Activated T-cell treated with anti-CD3 and anti-CD28 coated beads for 24 hours (primary cell): ENCODE measurements around the gene TENM3.

Experiments used
- DNase-seq: peaks from one replicate; pipeline ENCODE4 v3.0.0-alpha.2; 2020; ENCODE audit warnings: low read depth

TENM3 gene

DNA sequence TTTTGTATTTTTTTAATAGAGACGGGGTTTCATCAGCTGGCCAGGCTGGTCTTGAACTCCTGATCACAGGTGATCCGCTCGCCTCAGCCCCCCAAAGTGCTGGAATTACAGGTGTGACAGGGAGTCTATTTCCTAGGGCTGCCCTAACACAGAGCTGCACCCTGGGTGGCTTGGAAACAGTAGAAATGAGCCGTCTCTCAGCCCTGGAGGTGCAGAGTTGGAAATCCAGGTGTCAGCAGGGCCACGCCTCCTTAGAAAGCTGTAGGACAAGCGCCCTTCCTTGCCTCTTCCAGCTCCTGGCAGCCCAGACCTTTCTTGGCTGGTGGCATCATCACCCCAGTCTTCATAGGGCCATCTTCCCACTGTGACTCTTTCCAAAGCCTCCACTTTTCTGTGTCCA is 602.4 kb downstream of the TENM3 start:
- DNase-seq = no peak

DNA sequence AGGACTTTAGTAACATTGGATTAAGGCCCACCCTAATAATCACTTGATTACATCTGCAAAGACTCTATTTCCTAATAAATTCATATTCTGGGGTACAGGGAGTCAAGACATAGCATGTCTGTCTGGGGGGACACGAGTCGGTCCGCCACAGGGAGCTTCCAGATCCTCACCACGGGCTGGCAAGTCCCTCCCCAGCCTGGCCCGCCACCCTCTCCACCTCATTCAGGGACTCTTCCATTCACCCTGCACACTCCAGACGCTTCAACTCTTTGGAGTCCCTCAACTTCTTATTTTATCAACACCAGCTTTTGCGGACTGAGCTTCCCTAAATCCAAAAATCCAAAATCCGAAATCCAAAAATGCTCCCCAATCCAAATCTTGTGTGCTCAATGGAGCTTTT is 602.8 kb downstream of the TENM3 start:
- DNase-seq = no peak

DNA sequence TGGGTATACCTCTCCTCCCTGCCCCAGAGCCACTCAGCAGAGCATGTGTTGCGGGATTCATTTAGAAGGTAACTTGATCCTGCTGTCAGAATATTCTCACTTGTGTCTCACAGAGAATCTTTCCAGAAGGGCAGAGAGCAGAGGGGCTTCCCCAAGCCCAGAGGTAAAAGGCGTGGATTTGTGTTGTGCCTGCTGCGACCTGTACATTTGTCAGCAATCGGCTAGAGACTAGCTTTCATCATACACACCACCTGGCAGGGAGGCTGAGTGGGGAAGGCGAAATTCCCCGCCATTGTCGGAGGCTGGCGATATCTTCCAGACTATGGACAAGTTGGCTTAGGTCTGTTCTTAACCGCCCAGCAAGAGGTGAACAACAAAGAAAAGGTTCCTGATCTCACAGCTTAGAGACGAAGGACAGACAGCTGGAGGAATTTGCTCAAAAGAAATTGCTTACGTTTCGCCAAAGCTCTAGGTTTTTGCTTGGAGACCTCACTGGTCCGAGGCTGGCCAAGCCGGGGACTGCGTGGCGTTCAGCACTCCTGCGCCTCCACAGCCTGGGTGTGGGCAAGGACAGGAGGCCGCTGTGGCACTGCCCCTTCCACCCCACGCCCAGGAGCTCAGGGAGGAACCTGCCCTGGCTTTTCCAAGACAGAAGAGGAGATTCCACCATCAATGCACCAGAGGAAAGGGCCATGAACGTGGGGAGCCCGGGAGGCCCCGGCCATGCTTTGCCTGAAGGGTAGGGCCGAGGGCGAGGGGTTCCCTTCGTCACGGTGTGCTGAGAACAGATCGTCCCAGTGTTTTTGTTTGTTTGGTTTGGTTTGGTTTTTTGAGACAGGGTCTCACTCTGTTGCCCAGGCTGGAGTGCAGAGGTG is 604.6 kb downstream of the TENM3 start:
- no peak for DNase-seq

DNA sequence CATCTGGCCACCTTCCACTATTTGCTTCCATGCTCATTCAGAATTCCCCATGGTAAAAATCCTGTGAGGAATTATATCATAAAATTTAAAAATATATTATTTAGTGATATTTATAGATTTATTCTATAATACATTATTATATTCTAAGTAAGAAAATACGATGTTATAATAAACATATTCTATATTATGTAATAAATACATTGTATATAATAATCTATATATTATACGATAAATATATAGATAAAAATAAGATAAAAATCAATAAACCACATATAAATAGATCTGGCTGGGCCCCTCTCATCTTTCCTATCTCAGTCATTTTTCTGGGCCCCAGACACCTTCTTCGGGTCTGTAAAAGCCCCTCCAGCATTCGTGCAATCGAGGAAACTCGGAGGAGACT is 605.5 kb downstream of the TENM3 start:
- no peak for DNase-seq
